Upper lobe of left lung (tissue), 6 donors: Measurements from ENCODE around the gene LDAH. TPM values are rescaled to one million over a fixed set of nuclear protein-coding genes. Genes with fewer than 3 reads are reported as not detected.

Experiments used
- ATAC-seq, 2 donors: fragments of 200-7000 bp; cut with Tn5 transposase; one replicate each; pipeline ENCODE4 v1.9.1; 2022; ENCODE audit warnings: mild to moderate bottlenecking in 2 of 2, moderate library complexity in 2 of 2; ENCODE audit not compliant: low FRiP score in 2 of 2
- DNase-seq, 2 donors: peaks; one replicate each; pipeline ENCODE4 v3.0.0-alpha.2; 2019 to 2020
- H3K27ac ChIP-seq, 4 donors: fragments of 200-600 bp; sonication (generic); one replicate each; pipeline ENCODE4 v1.5.1; 2016 to 2019
- H3K27me3 ChIP-seq, 4 donors: fragments of 200-600 bp; sonication (generic); one replicate each; pipeline ENCODE4 v1.5.1; 2017 to 2019
- H3K36me3 ChIP-seq, 4 donors: fragments of 200-600 bp; sonication (generic); one replicate each; pipeline ENCODE4 v1.5.1; 2016 to 2019
- H3K4me1 ChIP-seq, 4 donors: fragments of 200-600 bp; sonication (generic); one replicate each; pipeline ENCODE4 v1.5.1; 2018 to 2019
- H3K4me3 ChIP-seq, 4 donors: fragments of 200-600 bp; sonication (generic); one replicate each; pipeline ENCODE4 v1.5.1; 2017 to 2019; ENCODE audit warnings: mild to moderate bottlenecking in 2 of 4, moderate library complexity in 1 of 4
- H3K9me3 ChIP-seq, 4 donors: fragments of 200-600 bp; sonication (generic); one replicate each; pipeline ENCODE4 v1.5.1; 2018 to 2019
- CTCF ChIP-seq, 6 experiments: fragments of 450-650 bp in 4 of 6; fragments of 200-600 bp in 2 of 6; sonication (generic) in 2 of 6; IDR thresholded peaks; one replicate each; pipeline ENCODE4 v1.5.1; 2016 to 2019; ENCODE audit warnings: antibody characterized with exemption in 6 of 6
- EP300 ChIP-seq, 4 donors: sonication (generic); formaldehyde crosslinking; IDR thresholded peaks; one replicate each; pipeline ENCODE4 v1.5.1; 2017; ENCODE audit warnings: antibody characterized with exemption in 4 of 4, control low read depth in 2 of 4
- POLR2A ChIP-seq, 4 donors: fragments of 450-650 bp; IDR thresholded peaks; one replicate each; pipeline ENCODE4 v1.5.1; 2016 to 2017; ENCODE audit warnings: antibody characterized with exemption in 4 of 4, mild to moderate bottlenecking in 2 of 4
- POLR2AphosphoS5 ChIP-seq, 2 donors: sonication (generic); formaldehyde crosslinking; IDR thresholded peaks; one replicate each; pipeline ENCODE4 v1.5.1; 2017; ENCODE audit warnings: antibody characterized with exemption in 2 of 2
- WGBS, 2 donors: methylation state at CpG; one replicate each; pipeline ENCODE4 v1.1.5; 2017 to 2018; 5-methylcytosine and 5-hydroxymethylcytosine counted together
- total RNA-seq, 6 donors: library from RNA; depleted of rRNA in 4 of 6; stranded (reverse); fragments of >200 nt in 4 of 6; gene quantifications; one replicate each; pipeline versions ENCODE4 v1.1.0 to v1.2.1, GENCODE V29; 2016 to 2021
- donor health status: DM: no; HTN: no; CAD: no; lungs with moderate emphysema.
- donor health status: DM: no; HTN: yes; CAD: no; lungs with severe emphysema.

The LDAH gene
- total RNA-seq, 6 donors from 2014 or later: 7.3 to 18.9 (median 13.0) TPM

GRCh38 chr2:20707601-20708000 lies 115.3 kb downstream of the LDAH start:
- ATAC-seq (no peak), DNase-seq (no peak)
- H3K9me3 ChIP-seq: no peaks in the 10 kb centered on the region
- H3K27me3 ChIP-seq: no peaks in the 10 kb centered on the region
- H3K36me3 ChIP-seq: no peaks in the 10 kb centered on the region
- H3K27ac ChIP-seq: no peak overlapping the region
- H3K4me3 ChIP-seq: no peak overlapping the region
- WGBS, 2 donors: 88 to 96% methylated on average over 4 of the region's 4 CpGs
- H3K4me1 ChIP-seq: no peaks in the 10 kb centered on the region
- TF ChIP-seq CTCF (IDR thresholded peaks at IDR 0.05) (no peak), POLR2AphosphoS5 (IDR thresholded peaks at IDR 0.05) (no peak), POLR2A (IDR thresholded peaks at IDR 0.05) (no peak), EP300 (IDR thresholded peaks at IDR 0.05) (no peak)

- H3K4me3 ChIP-seq: no peak overlapping the region
- 89 to 91% methylated on average over 3 of the region's 3 CpGs for WGBS, 2 donors
Observed at GRCh38 chr2:20706786-20707185, 116.1 kb downstream of the LDAH start.

GRCh38 chr2:20706217-20706616 lies 116.7 kb downstream of the LDAH start:
- ATAC-seq: no peak
- WGBS, 2 donors: 95 to 99% methylated on average over 2 of the region's 2 CpGs
- no peak for DNase-seq
- Histone ChIP-seq H3K27ac (no peak overlapping the region), H3K4me1 (no peaks in the 10 kb centered on the region), H3K36me3 (no peaks in the 10 kb centered on the region), H3K27me3 (no peaks in the 10 kb centered on the region), H3K9me3 (no peaks in the 10 kb centered on the region), H3K4me3 (no peak overlapping the region)
- no peak for TF ChIP-seq CTCF (IDR thresholded peaks at IDR 0.05)
- TF ChIP-seq POLR2A (IDR thresholded peaks at IDR 0.05): no peak
- TF ChIP-seq POLR2AphosphoS5 (IDR thresholded peaks at IDR 0.05): no peak
- TF ChIP-seq EP300 (IDR thresholded peaks at IDR 0.05): no peak

More at GRCh38 chr2:20706786-20707185, 116.1 kb downstream of the LDAH start:
- Histone ChIP-seq H3K36me3 (no peaks in the 10 kb centered on the region), H3K27me3 (no peaks in the 10 kb centered on the region), H3K4me1 (no peaks in the 10 kb centered on the region), H3K27ac (no peak overlapping the region), H3K9me3 (no peaks in the 10 kb centered on the region)
- DNase-seq (no peak), ATAC-seq (no peak)
- TF ChIP-seq CTCF (IDR thresholded peaks at IDR 0.05) (no peak), POLR2AphosphoS5 (IDR thresholded peaks at IDR 0.05) (no peak), EP300 (IDR thresholded peaks at IDR 0.05) (no peak), POLR2A (IDR thresholded peaks at IDR 0.05) (no peak)

- 81 to 92% methylated on average over 1 of the region's 1 CpG for WGBS, 2 donors
- Histone ChIP-seq H3K9me3 (no peaks in the 10 kb centered on the region), H3K36me3 (no peaks in the 10 kb centered on the region), H3K4me3 (no peak overlapping the region), H3K4me1 (peaks cover 0 to 2% (median 0%) of the 10 kb centered on the region in 4 donors), H3K27ac (no peak overlapping the region), H3K27me3 (no peaks in the 10 kb centered on the region)
- ATAC-seq (no peak), DNase-seq (no peak)
- TF ChIP-seq EP300 (IDR thresholded peaks at IDR 0.05): no peak
- no peak for TF ChIP-seq POLR2AphosphoS5 (IDR thresholded peaks at IDR 0.05)
- TF ChIP-seq CTCF (IDR thresholded peaks at IDR 0.05): no peak
- TF ChIP-seq POLR2A (IDR thresholded peaks at IDR 0.05): no peak
Observed at GRCh38 chr2:20704886-20705285, 118.0 kb downstream of the LDAH start.

GRCh38 chr2:20702563-20702962 lies 120.3 kb downstream of the LDAH start:
- H3K27me3 ChIP-seq: no peaks in the 10 kb centered on the region
- no peaks in the 10 kb centered on the region for H3K36me3 ChIP-seq
- peak in 1 of 2 donors; percentile 9 for DNase-seq
- ATAC-seq: no peak
- no peak overlapping the region for H3K4me3 ChIP-seq
- WGBS, 2 donors: 97 to 99% methylated on average over 5 of the region's 5 CpGs
- TF ChIP-seq EP300 (IDR thresholded peaks at IDR 0.05) (no peak), CTCF (IDR thresholded peaks at IDR 0.05) (no peak), POLR2AphosphoS5 (IDR thresholded peaks at IDR 0.05) (no peak), POLR2A (IDR thresholded peaks at IDR 0.05) (no peak)
- peaks cover 0 to 13% (median 3%) of the 10 kb centered on the region in 4 donors for H3K4me1 ChIP-seq
- H3K9me3 ChIP-seq: no peaks in the 10 kb centered on the region
- H3K27ac ChIP-seq: no peak overlapping the region
